Measurements from ENCODE around the gene ANKRD13B.
A peak's percentile ranks its signal among the peaks of the same experiment; 100 is the strongest.

ANKRD13B gene

DNA sequence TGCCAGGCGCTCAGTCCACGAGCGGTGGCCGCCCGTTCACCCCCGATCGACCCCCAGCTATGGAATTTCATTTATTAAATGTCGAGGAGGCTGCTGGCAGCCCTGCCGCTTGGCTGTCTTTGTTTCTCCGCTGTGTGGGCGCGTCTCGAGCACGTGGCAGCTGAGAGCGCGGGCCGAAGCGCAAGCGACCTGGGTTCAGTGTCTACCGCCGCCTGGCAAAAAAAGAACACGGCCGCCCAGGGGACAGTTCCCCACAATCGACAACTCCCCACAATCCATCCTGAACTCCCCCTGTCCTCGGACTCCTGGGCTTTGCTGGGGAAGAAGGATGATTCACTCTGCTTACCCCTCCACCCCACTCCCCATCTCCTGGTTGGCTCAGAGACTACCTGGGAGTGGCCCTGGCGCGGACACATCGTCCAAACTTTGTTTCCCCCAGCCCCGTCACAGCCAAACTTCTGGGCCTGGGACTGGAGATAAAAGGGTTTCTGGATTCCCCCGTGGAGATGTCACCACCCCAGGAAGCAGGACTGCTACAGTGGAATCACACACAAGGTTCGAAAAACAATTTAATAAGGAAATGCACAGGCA lies 1.7 kb upstream of the ANKRD13B start:
- no peak for DNase-seq (ENCODE audit: low read depth, low spot score)

DNA sequence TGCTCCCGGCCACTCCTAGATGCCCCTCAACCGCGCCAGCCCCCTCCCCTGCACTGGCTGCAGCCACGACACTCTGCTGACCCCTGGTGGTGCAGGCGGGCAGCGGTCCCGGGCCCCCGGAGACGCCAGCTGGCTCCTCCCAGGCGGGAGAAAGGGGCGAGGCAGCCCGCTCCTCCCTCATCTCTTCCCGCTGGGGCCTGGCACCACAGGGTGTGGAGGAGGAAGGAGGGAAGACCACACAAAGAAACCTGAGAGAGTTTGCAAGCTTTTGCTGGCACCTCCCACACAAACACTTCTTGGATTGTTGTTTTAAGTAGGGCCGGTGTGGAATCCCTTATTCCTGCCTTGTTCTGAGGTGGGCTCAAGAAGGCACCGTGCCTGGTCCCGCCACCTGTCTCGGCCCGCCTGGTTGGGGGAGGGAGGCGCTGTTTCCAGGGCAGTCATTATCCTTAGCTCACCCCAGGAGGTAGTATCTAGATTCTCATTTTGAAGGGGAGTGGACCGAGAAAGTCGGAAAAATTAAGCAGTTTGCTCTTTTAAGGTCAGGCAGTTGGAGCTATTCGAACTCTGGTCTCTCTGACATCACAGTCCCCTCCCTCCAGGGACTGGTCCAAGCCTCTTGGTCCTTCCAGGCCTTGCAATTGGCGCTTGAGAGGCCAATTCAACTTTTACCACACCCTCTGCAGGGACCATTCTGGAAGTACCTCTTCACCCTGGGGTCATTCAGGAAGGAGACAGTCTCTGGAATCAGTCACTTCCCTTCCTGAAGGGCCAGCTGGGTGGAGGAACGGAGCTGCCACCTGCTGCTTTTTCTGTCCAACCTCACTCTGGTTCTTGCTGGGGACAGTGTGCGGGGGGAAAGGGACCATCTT lies 959 bp upstream of the ANKRD13B start:
- peak overlapping the region; percentile 87 for H3K4me3 ChIP-seq (ENCODE audit: low read length)
- peak; percentile 60 for DNase-seq (ENCODE audit: low read depth, low spot score)

More for the DNA sequence above, 1.7 kb upstream of the ANKRD13B start:
- H3K4me3 ChIP-seq (ENCODE audit: low read length), result peak overlapping the region; percentile 87

DNA sequence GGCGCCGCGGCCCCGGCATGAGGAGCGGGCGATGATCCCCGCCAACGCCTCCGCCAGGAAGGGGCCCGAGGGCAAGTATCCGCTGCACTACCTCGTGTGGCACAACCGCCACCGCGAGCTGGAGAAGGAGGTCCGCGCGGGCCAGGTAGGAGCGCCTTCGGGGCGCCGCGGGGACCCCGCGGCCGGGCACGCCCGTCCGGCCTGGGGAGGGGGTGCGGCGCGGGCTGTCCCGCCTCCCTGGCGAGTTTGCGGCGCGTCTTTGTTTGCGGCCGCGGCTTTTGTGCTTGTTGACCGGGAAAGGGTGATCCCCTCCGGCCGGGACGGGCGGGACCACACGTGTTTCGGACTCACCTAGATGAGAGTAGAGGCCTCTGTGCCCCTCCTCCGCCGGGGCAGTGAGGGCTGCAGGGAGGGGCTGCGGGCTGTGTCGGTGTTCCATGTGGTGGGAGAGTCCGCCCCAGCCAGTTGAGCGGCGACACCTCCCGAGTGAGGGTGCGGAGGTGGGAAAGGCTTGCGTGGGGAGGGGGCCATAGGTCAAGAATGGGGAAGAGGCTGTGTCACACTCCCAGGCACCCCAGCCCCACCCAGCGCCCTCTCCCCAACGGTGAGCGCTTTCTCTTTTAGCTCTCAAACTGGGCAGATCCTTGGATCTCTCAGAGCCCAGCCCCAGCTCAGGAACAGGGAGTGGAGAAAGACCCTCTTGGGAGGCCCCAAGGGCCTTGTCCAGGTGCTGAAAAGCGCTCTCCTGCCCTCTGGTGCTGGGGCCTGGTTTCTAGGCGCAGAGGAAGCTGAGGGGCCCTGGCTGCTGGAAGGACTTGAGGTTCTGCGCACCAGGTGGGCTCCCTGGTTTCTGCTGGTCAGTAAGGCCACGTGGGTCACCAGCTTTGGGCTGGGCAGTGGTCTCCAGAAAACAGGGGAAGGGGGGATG lies 923 bp downstream of the ANKRD13B start:
- no peak for DNase-seq (ENCODE audit: low read depth, low spot score)
- peak overlapping the region; percentile 68 for H3K4me3 ChIP-seq (ENCODE audit: low read length)

DNA sequence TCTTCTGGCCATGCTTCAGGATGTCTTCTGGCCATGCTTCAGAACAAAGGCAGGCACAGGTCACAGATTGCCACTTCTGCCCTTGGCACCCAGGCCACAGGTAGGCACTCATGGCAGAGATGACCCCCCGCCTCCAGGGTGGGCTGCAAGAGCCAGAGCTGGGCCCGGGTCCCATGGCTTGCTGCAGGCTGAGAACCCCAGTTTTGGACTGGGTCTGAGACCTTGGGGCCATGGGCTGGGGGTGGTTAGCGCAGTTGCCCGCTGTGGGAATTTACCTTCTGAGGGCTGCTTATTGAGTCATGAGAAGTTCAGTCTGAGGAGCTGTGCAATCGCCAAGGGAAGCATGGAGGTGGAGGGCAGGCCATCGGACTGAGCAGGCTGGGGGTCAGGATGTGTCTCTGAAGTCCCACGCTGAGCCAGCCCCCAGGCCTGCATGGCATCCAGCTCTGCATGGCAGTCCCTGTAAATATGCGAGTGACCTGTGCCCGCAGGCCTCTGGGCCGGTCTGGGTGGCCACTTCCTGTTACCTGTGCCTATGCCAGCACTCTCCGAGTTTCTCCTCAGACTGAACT lies 1.7 kb downstream of the ANKRD13B start:
- H3K4me3 ChIP-seq (ENCODE audit: low read length), result peak overlapping the region; percentile 68
- no peak for DNase-seq (ENCODE audit: low read depth, low spot score)

DNA sequence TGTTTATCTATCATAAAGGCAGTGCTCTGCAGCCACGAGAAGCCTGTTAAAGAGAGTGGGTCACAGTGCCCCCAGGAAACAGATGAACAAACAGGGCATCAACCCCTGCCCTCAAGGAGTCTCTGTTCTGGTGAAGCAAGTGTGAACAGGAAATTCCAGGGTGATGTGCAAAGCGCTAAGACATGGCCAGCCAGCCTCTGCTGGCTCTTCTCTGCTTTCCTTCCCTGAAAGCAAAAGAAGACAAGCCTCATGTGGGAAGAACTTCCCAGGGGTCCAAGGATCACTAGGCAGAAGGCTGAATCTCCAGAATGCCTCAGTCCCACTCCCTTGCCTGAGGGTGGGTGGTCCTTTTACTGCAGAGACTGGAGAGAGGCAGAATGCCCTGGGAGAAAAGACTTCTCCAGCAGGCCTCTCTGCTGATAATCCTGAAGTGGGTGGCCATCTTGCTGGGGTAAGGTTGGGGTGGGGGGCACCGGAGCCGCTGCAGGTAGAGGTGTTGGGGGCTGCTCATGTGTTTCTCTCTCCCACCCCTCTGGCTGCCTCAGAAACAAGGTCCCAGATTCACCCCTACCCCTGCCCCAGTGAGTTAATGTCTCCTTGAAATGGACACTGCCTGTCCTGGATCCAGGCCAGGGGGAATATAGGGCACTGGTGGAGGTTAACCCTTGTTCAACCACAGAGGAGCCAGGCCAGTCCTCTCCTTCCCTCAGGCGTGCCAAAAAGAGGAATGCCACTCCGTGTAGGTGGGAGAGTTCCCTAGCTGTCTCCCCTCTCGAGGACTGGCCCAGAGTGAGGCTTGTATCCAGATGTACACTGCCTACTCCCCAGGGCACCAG lies 2.4 kb downstream of the ANKRD13B start:
- H3K4me3 ChIP-seq (ENCODE audit: low read length), result no peak overlapping the region
- DNase-seq (ENCODE audit: low read depth, low spot score), result no peak

DNA sequence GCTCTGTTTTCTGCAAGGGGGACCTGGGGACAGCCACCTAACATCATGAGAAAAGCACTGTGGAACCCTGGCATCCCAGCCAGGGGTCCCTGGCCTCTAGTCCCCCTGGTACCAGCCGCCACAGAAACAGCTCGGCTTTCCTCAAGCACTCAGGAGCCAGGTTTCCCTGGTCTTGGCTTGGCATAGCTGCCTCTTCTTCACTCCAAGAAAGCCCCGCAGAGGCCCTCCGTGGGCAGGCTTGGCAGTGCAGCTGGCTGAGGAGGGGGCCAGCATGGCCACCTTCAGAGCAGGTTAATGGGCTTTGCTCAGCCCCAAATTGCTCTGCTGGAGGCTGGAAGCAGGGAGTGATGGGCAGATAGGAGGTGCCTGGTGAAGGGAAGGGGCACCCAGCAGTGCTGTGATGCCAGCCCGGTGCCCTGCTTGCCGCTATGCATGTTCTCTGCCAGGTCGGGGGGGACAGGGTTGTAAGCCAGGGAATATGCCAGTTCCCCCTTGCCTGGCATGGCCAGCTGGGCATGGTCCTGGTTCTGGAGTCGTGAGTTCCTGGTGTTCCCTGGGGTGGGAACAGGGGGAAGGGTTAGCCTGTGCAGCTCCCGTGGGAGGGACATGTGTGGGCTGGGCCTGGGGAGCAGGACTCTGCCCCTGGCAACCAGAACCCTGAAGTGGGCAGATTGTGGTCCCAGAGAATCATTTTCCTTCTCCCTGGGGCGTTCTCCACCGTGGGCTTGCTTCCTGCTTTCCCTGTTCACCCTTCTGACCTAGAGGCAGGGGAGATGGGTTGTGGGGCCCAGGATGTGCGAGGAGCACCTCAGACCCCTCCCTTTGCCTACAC lies 3.2 kb downstream of the ANKRD13B start:
- no peak for DNase-seq (ENCODE audit: low read depth, low spot score)
- H3K4me3 ChIP-seq (ENCODE audit: low read length), result no peak overlapping the region

DNA sequence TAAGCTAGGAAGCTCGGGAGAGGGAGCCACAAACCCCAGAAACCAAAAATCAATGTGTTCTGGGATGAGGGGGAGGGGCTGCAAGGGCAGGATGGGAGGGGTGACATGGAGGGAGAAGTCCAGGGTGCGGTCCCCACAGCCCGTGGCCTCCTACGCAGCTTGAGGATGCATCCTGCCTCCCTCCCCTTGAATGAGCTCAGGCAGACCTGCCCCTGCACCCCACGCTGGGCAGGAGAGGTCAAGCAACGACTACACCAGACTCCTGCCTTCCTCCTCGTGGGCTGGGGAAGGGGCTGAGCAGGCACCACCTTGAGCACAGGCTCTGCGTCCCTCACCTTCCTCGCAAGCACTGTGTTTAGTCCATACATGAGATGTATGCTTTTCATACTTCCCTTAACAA lies 3.9 kb downstream of the ANKRD13B start:
- no peak for DNase-seq (ENCODE audit: low read depth, low spot score)
- no peak overlapping the region for H3K4me3 ChIP-seq (ENCODE audit: low read length)

DNA sequence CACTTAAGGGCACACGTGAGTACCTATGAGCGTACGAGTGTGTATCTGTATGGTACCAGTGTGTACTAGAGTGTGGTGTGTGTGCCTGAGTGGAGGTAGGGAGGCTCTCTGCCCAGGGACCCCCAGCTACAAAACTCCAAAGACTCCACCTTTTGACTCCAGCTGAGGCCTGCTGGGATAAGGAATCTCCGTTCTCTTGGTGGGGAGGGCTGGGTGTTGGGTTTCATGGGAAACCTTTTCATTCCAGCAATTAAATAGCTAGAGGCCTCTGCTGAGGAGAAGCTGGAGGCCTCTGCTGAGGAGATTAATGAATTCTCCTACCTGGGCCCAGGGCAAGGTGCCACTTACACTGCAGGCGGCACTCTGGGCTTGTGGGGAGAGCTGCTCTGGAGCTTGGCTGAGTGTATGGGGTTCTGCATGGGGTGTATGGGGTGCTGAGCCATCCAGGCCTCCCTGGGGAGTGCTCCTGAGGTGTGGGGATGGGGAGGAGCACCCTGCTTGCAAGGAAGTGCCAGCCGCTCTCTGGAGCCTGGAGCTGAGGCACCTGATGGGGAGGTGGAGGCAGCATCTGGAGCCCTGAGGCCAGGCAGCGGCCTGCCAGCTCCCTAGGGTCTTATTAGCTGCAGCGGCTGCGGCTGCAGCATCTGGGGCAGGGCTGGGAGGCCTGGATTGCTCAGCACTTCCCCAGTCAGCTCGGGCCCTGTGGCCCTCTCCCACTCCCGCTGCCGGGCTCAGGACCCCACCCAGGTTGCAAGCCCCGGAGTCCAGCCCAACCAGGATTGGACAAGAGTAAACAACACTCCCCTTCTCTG lies 4.6 kb downstream of the ANKRD13B start:
- DNase-seq (ENCODE audit: low read depth, low spot score), result no peak
- no peak overlapping the region for H3K4me3 ChIP-seq (ENCODE audit: low read length)

DNA sequence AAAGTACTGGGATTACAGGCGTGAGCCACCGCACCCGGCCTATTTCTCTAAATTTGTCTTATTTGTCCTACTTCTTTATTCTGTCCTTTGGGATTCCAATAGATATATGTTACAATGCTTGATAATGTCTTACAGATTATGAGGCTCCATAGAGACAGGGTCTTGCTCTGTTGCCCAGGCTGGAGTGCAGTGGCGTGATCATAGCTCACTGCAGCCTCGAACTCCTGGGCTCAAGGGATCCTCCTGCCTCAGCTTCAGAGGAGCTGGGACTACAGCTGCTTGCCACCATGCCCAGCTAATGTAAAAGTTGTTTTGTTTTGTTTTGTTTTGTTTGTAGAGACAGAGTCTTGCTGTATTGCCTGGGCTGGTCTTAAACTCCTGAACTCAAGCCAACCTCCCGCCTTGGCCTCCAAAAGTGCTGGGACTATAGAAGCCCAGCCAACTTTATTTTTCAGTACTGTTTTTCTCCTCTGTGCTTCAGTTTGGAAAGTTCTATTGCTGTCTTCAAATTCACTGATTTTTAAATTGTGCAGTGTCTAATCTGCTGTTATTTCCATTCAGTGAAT lies 10.3 kb downstream of the ANKRD13B start:
- no peak overlapping the region for H3K4me3 ChIP-seq (ENCODE audit: low read length)
- DNase-seq (ENCODE audit: low read depth, low spot score), result no peak

DNA sequence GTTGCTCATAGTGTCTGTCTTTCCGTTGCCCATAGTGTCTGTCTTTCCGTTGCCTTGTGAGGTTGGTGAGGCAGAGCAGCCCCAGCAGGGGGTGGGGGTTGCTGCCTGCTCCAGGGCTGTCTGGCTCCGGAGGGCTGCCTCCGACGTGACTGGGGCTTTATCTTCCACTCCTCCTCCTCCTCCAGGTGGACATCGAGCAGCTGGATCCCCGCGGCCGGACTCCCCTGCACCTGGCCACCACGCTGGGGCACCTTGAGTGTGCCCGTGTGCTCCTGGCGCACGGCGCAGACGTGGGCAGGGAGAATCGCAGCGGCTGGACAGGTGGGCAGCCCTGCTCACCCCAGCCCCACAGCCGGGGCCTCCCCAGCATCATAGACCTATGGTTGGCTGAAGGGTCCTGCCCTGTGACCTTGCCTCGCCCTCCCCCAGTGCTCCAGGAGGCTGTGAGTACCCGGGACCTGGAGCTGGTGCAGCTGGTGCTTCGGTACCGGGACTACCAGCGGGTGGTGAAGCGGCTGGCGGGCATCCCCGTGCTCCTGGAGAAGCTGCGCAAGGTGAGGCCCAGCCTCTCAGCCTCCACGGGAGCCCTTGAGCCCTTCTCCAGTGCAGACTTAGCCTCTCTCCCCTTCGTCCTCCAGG lies 14.7 kb downstream of the ANKRD13B start:
- DNase-seq (ENCODE audit: low read depth, low spot score), result no peak
- H3K4me3 ChIP-seq (ENCODE audit: low read length), result no peak overlapping the region

DNA sequence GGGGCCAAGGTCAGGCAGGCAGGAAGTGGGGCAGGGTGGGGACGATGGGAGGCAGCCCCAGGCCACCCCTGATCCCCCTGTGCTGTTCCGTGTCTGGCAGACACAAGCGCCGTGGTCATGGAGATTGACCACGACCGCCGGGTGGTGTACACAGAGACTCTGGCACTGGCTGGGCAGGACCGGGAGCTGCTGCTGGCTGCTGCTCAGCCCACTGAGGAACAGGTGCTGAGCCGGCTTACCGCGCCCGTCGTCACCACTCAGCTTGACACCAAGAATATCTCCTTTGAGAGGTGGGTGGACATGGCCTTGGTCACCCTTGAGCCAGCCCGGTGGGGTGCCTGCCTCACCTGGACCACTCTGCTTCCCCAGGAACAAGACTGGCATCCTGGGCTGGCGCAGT lies 16.1 kb downstream of the ANKRD13B start:
- no peak for DNase-seq (ENCODE audit: low read depth, low spot score)

DNA sequence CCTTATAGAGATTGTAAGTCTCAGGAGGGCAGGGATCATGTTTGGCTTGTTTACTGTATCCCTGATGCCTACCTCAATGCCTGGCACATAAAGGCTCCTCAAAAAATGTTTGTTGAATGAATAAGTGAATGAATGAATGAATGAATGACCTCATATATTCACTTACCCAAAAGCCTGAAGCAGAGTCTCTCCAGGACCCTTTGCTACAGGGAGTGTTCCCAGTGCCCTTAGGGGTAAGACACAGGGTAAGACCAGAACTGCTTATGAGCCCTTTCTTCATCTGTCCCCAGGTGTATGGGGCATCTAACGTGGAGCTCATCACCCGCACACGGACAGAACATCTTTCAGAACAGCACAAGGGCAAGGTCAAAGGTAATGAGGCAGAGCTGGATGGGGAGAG lies 17.5 kb downstream of the ANKRD13B start:
- DNase-seq (ENCODE audit: low read depth, low spot score), result no peak
- H3K4me3 ChIP-seq (ENCODE audit: low read length), result no peak overlapping the region

More for the DNA sequence above, 16.1 kb downstream of the ANKRD13B start:
- no peak overlapping the region for H3K4me3 ChIP-seq (ENCODE audit: low read length)

DNA sequence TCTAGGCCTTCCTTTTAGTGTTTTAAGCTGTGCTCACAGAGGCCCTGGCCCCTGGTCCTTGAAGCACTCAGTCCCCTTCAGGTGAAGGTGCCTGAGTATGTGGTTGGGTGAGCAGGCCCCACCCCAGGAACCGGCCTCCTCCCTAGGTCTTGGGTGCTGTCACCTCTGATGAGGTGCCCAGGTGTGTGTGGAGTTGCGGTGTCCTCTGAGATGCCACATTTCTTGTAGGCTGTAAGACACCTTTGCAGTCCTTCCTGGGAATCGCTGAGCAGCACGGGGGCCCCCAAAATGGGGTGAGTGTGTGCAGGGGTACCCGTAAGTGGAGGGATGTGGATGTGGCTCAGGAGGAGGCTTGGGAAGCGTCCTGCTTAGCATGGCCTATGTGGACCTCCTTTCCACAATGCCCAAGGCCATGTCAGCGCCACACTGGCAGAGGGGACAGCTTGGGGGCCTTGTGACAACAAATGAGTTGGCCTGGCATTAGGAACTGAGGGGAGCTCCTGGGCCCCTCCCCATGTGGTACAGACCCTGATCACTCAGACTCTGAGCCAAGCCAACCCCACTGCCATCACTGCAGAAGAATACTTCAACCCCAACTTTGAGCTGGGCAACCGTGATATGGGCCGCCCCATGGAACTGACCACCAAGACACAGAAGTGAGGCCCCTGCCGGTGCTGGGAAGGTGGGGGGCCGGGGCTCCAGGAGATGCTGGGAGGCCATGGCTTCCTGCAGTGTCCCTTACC lies 18.6 kb downstream of the ANKRD13B start:
- H3K4me3 ChIP-seq (ENCODE audit: low read length), result no peak overlapping the region
- DNase-seq (ENCODE audit: low read depth, low spot score), result no peak

DNA sequence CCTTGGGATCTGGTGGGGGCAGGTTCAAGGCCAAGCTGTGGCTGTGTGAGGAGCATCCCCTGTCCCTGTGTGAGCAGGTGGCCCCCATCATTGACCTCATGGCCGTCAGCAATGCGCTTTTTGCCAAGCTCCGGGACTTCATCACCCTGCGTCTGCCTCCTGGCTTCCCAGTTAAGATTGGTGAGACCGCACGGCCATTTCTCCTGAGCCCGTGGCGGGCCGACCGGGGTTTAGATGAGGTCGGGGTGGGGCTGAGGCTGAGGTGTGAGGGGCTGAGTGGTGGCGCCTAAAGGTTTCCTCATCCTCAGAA lies 19.1 kb downstream of the ANKRD13B start:
- DNase-seq (ENCODE audit: low read depth, low spot score), result no peak
- no peak overlapping the region for H3K4me3 ChIP-seq (ENCODE audit: low read length)

DNA sequence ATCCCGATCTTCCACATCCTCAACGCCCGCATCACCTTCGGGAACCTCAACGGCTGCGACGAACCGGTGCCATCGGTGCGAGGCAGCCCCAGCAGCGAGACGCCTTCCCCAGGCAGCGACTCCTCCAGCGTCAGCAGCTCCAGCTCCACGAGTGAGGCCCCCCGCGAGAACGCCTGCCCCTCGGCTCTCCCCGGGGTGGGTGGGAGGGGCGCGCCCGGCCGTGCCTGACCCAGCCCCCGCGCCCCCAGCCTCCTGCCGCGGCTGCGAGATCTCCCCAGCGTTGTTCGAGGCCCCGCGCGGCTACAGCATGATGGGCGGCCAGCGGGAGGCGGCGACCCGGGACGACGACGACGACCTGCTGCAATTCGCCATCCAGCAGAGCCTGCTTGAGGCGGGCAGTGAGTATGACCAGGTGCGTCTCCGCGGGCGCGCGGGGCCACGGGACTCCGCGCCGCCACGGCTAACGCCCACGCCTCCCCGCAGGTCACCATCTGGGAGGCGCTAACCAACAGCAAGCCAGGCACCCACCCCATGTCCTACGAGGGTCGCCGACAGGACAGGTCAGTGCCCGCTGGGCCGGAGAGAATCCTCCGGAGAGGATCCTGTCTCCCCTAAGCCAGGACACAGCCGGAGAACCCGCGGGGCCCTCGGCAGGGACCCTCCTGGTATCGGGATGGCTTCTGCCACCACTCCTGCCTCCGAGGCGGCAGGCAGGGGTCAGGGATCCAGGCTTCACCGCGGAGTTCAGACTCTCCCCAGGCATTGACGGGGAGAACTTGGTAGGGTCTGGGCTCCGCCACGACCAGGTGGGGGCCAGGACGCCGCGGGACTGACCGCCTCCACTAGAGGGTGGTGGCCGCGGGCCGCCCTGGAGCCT lies 19.7 kb downstream of the ANKRD13B start:
- no peak for DNase-seq (ENCODE audit: low read depth, low spot score)
- no peak overlapping the region for H3K4me3 ChIP-seq (ENCODE audit: low read length)

Measured in Jurkat, Clone E6-1 (cell line).